ENCODE results near the gene ZBTB1.
A peak's percentile ranks its signal among the peaks of the same experiment; 100 is the strongest.

ZBTB1 gene, protein sequence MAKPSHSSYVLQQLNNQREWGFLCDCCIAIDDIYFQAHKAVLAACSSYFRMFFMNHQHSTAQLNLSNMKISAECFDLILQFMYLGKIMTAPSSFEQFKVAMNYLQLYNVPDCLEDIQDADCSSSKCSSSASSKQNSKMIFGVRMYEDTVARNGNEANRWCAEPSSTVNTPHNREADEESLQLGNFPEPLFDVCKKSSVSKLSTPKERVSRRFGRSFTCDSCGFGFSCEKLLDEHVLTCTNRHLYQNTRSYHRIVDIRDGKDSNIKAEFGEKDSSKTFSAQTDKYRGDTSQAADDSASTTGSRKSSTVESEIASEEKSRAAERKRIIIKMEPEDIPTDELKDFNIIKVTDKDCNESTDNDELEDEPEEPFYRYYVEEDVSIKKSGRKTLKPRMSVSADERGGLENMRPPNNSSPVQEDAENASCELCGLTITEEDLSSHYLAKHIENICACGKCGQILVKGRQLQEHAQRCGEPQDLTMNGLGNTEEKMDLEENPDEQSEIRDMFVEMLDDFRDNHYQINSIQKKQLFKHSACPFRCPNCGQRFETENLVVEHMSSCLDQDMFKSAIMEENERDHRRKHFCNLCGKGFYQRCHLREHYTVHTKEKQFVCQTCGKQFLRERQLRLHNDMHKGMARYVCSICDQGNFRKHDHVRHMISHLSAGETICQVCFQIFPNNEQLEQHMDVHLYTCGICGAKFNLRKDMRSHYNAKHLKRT

DNA sequence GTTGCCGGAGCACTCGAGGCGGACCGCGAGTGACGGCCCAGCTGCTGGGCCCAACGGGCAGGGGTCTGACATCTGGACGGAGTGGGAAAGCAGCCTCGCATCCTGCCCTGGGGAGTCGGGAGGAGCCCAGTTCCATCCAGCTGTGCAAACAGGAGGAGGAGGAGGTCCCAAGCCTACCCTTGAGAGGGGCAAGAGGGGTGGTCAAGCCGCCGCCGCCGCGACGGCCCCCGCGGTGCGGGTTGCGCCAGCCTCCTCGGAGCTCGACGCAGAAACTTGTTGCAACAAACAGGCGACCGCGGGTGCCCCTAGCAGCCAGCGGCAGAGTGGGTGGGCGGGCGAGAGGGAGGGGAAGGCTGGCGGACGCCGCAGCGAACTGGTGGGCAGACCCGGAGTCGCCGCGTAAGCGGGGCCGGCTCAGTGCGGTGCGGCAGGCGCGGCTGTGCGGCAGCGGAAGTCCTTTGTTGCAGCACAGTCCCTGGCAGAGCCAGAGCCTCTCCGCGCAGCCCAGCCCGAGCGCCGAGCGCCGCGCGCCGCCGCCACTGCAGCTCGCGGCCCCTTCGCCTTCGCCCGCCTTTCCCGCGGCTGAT lies at the start of gene ZBTB1:
ZBTB1 (plus strand) TSS at position 461 of the 587 bp plus-strand sequence. CDS start 16,735 bp downstream, outside the sequence.
- Histone ChIP-seq H3K36me3 (peaks cover 3% of the 10 kb centered on the region), H3K27ac (peak within 1 kb of the TSS; percentile 99), H3K9me3 (ENCODE audit: severe bottlenecking) (no peaks in the 10 kb centered on the region), H3K4me3 (ENCODE audit: low read depth, low read length) (peak within 1 kb of the TSS; percentile 89), H3K27me3 (ENCODE audit: insufficient read depth, low read depth, severe bottlenecking) (no peaks in the 10 kb centered on the region)
- DNase-seq, result peak; percentile 84
- TF ChIP-seq, protein P1, sequence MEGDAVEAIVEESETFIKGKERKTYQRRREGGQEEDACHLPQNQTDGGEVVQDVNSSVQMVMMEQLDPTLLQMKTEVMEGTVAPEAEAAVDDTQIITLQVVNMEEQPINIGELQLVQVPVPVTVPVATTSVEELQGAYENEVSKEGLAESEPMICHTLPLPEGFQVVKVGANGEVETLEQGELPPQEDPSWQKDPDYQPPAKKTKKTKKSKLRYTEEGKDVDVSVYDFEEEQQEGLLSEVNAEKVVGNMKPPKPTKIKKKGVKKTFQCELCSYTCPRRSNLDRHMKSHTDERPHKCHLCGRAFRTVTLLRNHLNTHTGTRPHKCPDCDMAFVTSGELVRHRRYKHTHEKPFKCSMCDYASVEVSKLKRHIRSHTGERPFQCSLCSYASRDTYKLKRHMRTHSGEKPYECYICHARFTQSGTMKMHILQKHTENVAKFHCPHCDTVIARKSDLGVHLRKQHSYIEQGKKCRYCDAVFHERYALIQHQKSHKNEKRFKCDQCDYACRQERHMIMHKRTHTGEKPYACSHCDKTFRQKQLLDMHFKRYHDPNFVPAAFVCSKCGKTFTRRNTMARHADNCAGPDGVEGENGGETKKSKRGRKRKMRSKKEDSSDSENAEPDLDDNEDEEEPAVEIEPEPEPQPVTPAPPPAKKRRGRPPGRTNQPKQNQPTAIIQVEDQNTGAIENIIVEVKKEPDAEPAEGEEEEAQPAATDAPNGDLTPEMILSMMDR (IDR thresholded peaks at IDR 0.05; ENCODE audit: low read depth, low read length), result no peak

DNA sequence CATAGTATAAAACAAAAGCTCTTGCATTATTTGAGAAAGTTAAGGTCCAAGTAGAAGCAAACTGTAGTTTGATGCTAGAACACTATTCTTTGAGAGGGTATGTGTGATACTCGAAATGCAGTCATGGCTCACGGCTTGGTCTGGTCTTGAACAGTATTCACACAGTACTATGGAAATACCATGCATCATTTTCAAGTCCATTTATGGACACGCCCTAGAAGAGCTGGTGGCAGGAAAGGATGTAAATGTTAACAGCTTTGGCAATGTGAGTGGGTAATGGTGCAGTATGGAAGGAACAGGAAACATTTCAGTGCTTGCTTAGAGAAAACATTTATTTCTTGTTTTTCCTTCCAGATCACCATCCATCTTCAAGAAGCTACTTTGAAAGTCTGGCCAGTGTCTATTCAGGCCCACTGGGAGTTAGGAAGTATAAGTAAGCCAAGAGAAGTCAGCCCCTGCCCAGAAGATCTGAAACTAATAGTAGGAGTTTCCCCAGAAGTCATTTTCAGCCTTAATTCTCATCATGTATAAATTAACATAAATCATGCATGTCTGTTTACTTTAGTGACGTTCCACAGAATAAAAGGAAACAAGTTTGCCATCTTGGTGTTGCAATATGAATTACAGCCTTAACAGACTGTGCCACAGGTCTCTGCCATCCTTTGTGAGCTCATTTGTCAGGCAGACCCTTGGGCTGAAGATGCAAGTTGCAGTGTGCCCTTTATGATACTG lies 45.0 kb upstream of the ZBTB1 start:
- H3K27me3 ChIP-seq (ENCODE audit: insufficient read depth, low read depth, severe bottlenecking), result no peaks in the 10 kb centered on the region
- no peaks in the 10 kb centered on the region for H3K9me3 ChIP-seq (ENCODE audit: severe bottlenecking)
- H3K27ac ChIP-seq, result no peak overlapping the region
- no peak overlapping the region for H3K4me3 ChIP-seq (ENCODE audit: low read depth, low read length)
- TF ChIP-seq, protein P1 (IDR thresholded peaks at IDR 0.05; ENCODE audit: low read depth, low read length), result no peak
- peaks cover 39% of the 10 kb centered on the region for H3K36me3 ChIP-seq
- no peak for DNase-seq

DNA sequence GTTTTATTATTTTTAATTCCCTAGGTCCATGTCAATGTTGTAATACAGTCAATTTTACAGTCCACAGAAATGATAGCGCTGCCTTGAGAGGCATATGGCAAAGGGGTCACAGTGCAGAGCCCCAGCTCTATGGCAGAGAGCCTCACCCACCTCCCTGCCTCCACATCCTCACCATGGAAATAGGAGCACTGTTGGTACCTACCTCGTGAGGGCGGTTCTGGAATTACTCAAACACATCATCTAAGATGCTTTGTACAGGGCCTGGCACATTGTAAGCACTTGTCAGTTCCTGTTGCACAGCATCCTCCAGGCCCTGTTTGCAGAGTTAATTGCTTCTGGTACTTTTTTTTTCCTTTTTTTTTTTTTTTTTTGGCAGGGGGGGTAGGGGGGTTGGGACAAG lies 43.3 kb upstream of the ZBTB1 start:
- Histone ChIP-seq H3K9me3 (ENCODE audit: severe bottlenecking) (no peaks in the 10 kb centered on the region), H3K27ac (no peak overlapping the region), H3K4me3 (ENCODE audit: low read depth, low read length) (no peak overlapping the region), H3K36me3 (peaks cover 22% of the 10 kb centered on the region), H3K27me3 (ENCODE audit: insufficient read depth, low read depth, severe bottlenecking) (no peaks in the 10 kb centered on the region)
- DNase-seq, result no peak
- TF ChIP-seq, protein P1 (IDR thresholded peaks at IDR 0.05; ENCODE audit: low read depth, low read length), result no peak

DNA sequence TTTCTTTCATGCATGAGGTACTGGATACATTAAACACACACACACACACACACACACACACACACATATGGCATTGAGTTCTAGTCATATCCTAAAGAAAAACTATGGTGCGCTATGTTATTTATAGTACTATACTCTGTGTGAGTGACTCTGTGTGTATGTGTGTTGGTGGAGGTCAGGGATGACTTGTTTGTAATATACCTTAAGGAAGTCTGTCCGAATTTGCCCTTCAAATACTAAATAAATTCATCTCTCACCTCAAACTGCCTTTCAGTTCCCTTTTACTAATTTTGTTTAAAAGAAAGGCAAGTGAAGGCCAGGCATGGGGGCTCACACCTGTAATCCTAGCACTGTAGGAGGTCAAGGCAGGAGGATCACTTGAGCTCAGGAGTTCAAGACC lies 41.4 kb upstream of the ZBTB1 start:
- Histone ChIP-seq H3K9me3 (ENCODE audit: severe bottlenecking) (no peaks in the 10 kb centered on the region), H3K27me3 (ENCODE audit: insufficient read depth, low read depth, severe bottlenecking) (no peaks in the 10 kb centered on the region), H3K4me3 (ENCODE audit: low read depth, low read length) (no peak overlapping the region), H3K27ac (no peak overlapping the region), H3K36me3 (peaks cover 16% of the 10 kb centered on the region)
- DNase-seq, result no peak
- TF ChIP-seq, protein P1 (IDR thresholded peaks at IDR 0.05; ENCODE audit: low read depth, low read length), result no peak

DNA sequence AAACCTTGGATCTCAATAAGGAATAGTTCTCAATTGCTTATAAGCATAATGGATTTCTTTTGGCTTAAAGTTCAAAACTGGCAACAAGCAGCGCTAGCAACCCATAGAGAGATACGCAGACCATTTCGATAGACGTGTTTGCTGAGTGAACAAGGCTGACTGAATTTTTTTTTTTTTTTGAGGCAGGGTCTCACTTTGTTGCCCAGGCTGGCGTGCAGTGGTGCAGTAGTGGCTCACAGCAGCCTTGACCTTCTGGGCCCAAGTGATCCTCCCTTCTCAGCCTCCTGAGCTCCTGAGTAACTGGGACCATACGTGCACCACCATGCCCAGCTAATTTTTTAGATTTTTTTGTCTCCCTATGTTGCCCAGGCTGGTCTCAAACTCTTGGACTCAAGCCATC lies 40.7 kb upstream of the ZBTB1 start:
- Histone ChIP-seq H3K36me3 (peaks cover 12% of the 10 kb centered on the region), H3K9me3 (ENCODE audit: severe bottlenecking) (no peaks in the 10 kb centered on the region), H3K27ac (no peak overlapping the region), H3K4me3 (ENCODE audit: low read depth, low read length) (no peak overlapping the region), H3K27me3 (ENCODE audit: insufficient read depth, low read depth, severe bottlenecking) (no peaks in the 10 kb centered on the region)
- TF ChIP-seq, protein P1 (IDR thresholded peaks at IDR 0.05; ENCODE audit: low read depth, low read length), result no peak
- DNase-seq, result no peak

Data from WERI-Rb-1 (cell line).